GM19099 (cell line): ENCODE data around the gene OR9A4.

Experiments
- POLR2A ChIP-seq: IDR thresholded peaks from 3 replicates; pipeline ENCODE4 v1.6.1; 2011; ENCODE audit warnings: low read depth; ENCODE audit not compliant: insufficient read length; ENCODE audit errors: extremely low read depth

The OR9A4 gene

DNA sequence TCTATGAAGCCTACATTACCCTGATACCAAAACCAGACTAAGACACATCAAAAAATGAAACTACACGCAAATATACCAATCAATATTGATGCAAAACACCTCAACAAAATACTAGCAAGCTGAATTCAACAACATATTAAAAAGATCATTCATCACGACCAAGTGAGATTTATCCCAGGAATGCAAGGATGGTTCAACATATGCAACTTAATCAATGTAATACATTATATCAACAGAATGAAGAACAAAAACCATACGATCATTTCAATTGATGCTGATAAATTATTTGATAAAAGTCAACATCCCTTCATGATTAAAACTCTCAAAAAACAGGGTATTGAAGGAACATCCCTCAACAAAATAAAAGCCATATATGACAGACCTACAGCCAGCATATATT lies 24.9 kb downstream of the OR9A4 start:
- no peak for TF ChIP-seq POLR2A

- no peak for TF ChIP-seq POLR2A
These were observed 27.6 kb downstream of the OR9A4 start for GRCh38 chr7:141943846-141944245.

DNA sequence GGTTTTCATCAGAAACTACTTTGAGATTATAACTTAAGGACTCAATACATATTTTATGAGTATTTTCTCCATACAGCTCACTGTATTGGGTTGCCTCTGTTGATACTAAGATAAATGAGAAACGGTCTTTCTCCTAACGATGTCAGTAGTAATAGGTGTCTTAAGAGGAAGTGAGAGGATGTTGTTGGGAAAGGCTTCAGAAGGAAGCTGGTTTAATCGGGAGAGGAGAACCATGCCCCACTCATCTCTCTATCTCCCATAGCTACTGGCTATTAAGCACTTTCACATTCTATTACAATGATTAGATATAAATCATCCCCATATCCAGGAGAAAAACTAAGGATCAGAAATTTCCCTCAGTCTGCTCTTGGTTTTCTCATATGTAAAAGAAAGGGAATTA lies 28.6 kb downstream of the OR9A4 start:
- no peak for TF ChIP-seq POLR2A

GRCh38 chr7:141945356-141945755 lies 29.2 kb downstream of the OR9A4 start:
- TF ChIP-seq POLR2A = no peak

GRCh38 chr7:141946796-141947195 lies 30.6 kb downstream of the OR9A4 start, which contains the start of gene CLEC5A:
Gene CLEC5A (minus strand): TSS chr7:141946974. CDS start chr7:141946292, 682 bp downstream.
- TF ChIP-seq POLR2A = no peak

- no peak for TF ChIP-seq POLR2A
These were observed 32.8 kb downstream of the OR9A4 start for GRCh38 chr7:141949021-141949420.

DNA sequence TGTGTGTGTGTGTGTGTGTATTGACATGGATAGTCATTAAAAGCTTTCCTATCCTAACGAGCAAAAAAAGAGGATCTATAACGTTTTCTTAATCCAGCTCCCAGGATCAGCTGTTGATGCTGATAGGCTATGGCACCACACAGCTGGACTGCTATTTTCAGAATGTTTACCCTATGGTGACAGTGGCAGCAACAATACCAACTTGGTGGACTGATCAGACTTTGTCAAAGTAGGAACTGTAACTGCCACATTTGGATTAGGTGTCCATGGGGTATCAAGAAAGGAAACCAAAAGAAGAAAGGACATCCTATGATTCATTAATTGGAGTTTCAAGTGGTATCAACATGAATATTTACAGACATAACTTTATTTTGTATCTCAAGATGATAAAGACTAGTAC lies 33.3 kb downstream of the OR9A4 start:
- TF ChIP-seq POLR2A = no peak

- no peak for TF ChIP-seq POLR2A
These were observed 33.7 kb downstream of the OR9A4 start for GRCh38 chr7:141949911-141950310.

GRCh38 chr7:141950806-141951205 lies 34.6 kb downstream of the OR9A4 start:
- TF ChIP-seq POLR2A = no peak

- no peak for TF ChIP-seq POLR2A
These were observed 36.3 kb downstream of the OR9A4 start for GRCh38 chr7:141952461-141952860.

DNA sequence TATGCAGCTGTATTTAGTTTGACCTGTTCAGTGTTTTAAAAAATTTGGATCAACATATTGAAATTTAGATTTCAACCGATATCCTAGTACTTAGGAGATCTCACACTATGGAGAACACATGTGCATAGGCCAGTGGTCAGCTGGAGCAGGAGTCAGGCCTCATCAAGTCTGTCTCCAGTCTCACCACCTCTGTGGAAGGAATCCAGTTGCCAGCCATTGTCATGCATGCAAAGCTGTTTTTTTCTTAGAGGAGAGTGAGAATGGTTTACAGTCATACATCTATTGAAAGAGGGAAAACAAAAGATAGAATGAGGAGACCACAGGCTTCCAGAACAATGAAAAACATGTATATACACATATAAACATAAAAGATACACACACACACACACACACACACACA lies 38.1 kb downstream of the OR9A4 start:
- TF ChIP-seq POLR2A = no peak

- no peak for TF ChIP-seq POLR2A
These were observed 39.9 kb downstream of the OR9A4 start for GRCh38 chr7:141956084-141956483.

DNA sequence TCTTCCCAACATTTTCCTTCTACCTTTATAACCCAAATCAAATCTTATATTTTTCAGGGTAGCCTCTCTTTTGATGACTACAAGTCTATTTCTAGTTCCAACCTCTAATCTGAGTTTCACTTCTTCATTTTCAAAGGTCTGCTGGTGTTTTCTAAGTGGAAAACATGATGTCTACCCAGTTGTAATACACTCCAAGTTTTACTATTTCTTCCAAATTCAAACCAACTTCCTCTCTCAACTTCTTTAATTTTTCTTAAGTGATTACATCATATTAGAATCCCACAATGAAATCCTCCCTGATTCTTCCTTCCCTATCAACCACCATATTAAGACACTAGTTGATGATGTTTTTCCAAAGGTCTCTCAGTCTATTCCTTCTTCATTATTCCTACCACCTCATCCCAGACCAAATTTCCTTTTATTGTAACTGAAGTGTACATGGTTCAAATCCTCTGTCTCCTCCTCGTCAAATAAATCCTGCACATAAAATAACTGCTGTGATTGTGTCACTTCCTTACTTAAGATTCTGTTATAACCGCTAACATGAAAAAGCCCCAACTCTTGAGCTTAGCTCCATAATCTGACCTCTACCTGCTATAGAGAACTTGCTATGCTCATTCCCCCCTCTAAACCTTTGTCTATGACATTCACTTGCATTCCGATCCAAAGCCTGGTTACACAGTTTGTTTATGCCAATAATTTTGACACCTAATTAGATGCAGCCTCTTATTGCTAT lies 44.7 kb downstream of the OR9A4 start:
- no peak for TF ChIP-seq POLR2A
